HG03520 (cell line): ENCODE data around the gene HNRNPU.

ENCODE experiments used
- ATAC-seq: cut with Tn5 transposase; IDR thresholded peaks from one replicate; pipeline ENCODE4 v1.9.1; 2021; ENCODE audit warnings: mild to moderate bottlenecking, moderate library complexity; ENCODE audit not compliant: unreplicated experiment

The HNRNPU gene

GRCh38 chr1:244862699-244863490 is 1.4 kb downstream of the HNRNPU start:
- ATAC-seq, result peak; percentile 44

GRCh38 chr1:244862354-244862698 is 2.0 kb downstream of the HNRNPU start:
- no peak for ATAC-seq

GRCh38 chr1:244861683-244862082 is 2.7 kb downstream of the HNRNPU start:
- no peak for ATAC-seq

DNA sequence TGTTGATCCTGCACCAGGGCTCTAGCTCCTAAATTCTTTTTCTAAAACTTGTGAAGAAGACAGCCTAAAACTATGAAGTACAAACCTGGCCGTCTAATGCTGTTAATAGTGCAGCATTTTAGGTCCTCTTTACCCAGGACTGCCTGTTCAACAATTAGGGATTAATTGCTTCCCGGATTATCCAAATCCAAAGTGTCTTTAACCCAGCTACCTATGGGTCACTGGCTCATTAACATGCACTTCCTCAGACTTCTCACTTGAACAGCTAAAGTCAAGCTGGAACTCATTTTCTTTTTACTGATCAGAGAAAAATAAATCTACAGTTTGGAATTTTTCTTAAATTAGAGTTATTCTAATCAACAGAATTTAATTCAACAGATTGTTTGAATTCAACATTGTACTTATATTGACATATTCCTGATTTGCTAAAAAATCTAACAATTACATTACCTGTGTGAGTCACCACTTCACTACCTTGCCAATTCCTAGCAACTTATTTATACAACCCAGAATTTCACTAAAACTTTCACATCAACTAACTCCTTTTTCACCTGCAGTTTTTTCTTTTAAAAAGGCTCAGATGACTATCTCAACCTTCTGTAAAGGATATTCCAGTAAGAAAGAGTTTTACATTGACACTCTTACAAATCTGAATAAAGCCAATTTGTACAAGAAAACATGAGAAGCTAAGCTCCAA is 3.3 kb downstream of the HNRNPU start:
- ATAC-seq, result no peak

DNA sequence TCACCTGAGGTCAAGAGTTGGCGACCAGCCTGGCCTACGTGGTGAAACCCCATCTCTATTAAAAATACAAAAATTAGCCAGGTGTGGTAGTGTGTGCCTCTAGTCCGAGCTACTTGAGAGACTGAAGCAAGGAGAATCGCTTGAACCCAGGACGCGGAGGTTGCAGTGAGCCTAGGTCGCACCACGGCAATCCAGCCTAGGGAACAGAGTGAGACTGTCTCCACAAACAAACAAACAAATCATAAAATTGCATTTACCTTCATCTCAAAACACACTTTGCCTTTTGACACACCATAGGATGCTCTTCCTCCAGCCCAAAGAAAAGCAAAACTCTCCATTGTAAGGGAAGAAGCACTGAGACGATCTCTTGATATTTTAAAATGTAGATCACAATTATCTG is 4.3 kb downstream of the HNRNPU start:
- ATAC-seq, result no peak

DNA sequence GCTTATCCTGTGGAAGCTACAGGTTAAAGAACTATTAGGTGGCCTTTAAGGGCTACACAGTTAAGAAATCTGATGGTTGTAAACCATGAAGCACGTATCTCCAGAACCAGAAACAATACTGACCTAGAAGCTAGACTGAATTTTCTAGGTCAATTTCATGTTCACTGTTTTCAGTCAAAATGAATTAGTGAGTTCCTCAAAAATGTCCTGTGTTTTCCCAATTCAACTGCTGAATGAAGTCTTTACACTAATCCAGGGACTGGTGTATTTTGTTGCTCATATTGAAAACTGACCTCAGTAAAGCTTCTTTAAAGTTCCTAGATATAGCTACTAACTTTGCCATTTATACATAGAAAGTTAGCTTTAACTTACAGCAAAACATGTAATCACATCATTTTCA is 6.0 kb downstream of the HNRNPU start:
- no peak for ATAC-seq

GRCh38 chr1:244857761-244858160 is 6.6 kb downstream of the HNRNPU start:
- ATAC-seq, result no peak

DNA sequence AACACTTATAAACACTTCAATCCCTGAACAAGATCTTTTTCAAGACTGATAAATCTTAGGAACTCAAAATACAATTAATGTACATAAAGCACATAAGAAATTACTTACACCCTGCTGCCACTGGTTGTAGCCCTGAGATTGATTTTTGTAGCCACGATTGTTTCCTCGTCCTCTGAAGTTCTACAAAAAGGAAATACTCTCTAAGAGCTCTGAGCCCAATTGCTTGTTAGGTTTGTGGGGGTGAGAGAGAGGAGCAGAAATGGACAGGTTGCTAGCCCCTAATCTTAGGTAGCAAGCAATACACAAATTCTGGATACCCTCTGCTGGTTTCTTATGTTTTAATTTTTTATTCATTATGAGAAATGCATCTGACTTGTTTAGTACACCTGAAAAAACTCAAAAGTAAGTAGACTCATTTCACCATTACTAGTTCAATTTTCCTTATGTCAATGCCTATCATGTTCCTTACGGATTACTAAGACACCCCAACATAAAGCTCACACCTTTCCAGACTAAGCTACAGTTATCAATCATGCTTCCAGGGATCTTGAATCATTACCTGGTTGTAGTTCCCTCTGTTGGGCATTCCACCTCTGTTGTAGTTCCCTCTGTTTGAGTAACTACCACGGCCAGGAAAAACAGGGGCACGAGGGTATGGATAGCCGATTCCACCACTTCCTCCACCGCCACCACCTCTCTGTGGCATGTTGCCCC is 9.3 kb downstream of the HNRNPU start:
- no peak for ATAC-seq

- no peak for ATAC-seq
Observed at GRCh38 chr1:244854166-244854565, 10.2 kb downstream of the HNRNPU start.

DNA sequence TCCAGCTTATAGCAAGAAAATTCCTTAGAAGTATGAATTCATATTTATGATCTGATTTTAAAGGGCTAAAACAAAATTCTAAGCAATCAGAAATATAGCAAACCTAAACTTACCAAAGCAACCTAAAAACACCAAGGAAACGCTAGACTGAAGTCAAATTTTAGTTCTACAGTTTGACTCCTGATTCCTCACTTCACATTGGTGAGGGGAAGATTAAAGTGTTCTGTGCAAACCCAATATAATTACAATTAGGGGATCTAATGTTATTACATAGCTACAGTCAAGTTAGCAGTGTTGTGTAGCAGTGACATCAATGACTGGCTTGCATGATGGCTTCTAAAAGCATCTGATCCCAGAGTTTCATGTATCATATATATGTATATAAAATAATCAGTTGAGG is 11.6 kb downstream of the HNRNPU start:
- no peak for ATAC-seq

- ATAC-seq, result no peak
Observed at GRCh38 chr1:244851546-244852231, 12.7 kb downstream of the HNRNPU start.

GRCh38 chr1:244850896-244851295 is 13.4 kb downstream of the HNRNPU start:
- ATAC-seq, result no peak

GRCh38 chr1:244850099-244850852 is 14.1 kb downstream of the HNRNPU start:
- ATAC-seq, result no peak

- ATAC-seq, result no peak
Observed at GRCh38 chr1:244849189-244849866, 15.0 kb downstream of the HNRNPU start.

GRCh38 chr1:244846653-244847052 is 17.7 kb downstream of the HNRNPU start:
- ATAC-seq, result no peak

GRCh38 chr1:244844155-244845121 is 19.9 kb downstream of the HNRNPU start:
- ATAC-seq, result no peak

- no peak for ATAC-seq
Observed at GRCh38 chr1:244843148-244843978, 21.0 kb downstream of the HNRNPU start.
